HepG2 (cell line): ENCODE measurements around the gene RASSF4. TPM values are rescaled to one million over a fixed set of nuclear protein-coding genes. Genes with fewer than 3 reads are reported as not detected.
A peak's percentile ranks its signal among the peaks of the same experiment; 100 is the strongest.

Experiments used
- CCDC6 ChIP-seq: sonication (generic); formaldehyde crosslinking; IDR thresholded peaks from 2 replicates; pipeline ENCODE4 v1.8.1; 2022; ENCODE audit warnings: mild to moderate bottlenecking, missing genetic modification reagents, moderate library complexity
- DMTF1 ChIP-seq: sonication (generic); formaldehyde crosslinking; IDR thresholded peaks from 2 replicates; pipeline ENCODE4 v1.4.0; 2020; ENCODE audit warnings: mild to moderate bottlenecking, missing genetic modification reagents
- ELK4 ChIP-seq: sonication (generic); formaldehyde crosslinking; IDR thresholded peaks from 2 replicates; pipeline ENCODE4 v1.9.0; 2021; ENCODE audit warnings: missing genetic modification reagents, borderline replicate concordance
- PHF21A ChIP-seq: sonication (generic); formaldehyde crosslinking; IDR thresholded peaks from 2 replicates; pipeline ENCODE4 v1.5.0; 2020; ENCODE audit warnings: mild to moderate bottlenecking, missing genetic modification reagents
- RELA ChIP-seq: sonication (generic); formaldehyde crosslinking; IDR thresholded peaks from 2 replicates; pipeline ENCODE4 v1.4.0; 2020; ENCODE audit warnings: missing genetic modification reagents
- XRCC5 ChIP-seq: fragments of 200-400 bp; formaldehyde crosslinking; optimal IDR thresholded peaks from 2 replicates; pipeline ENCODE3; 2017; ENCODE audit warnings: mild to moderate bottlenecking, low read length
- ZFY ChIP-seq: sonication (generic); formaldehyde crosslinking; IDR thresholded peaks from 2 replicates; pipeline ENCODE4 v1.4.0; 2020; ENCODE audit warnings: missing genetic modification reagents
- ZHX2 ChIP-seq, 2 experiments: sonication (generic) in 1 of 2; formaldehyde crosslinking in 1 of 2; IDR thresholded peaks; 2 replicates each; pipeline versions ENCODE4 v1.6.1 to v1.9.0; 2014 to 2022; ENCODE audit warnings: antibody characterized with exemption in 1 of 2, borderline replicate concordance in 1 of 2, inconsistent platforms in 1 of 2, low read depth in 1 of 2, missing genetic modification reagents in 1 of 2
- ZNF510 ChIP-seq: sonication (generic); formaldehyde crosslinking; IDR thresholded peaks from 2 replicates; pipeline ENCODE4 v1.4.0; 2020; ENCODE audit warnings: low read depth, mild to moderate bottlenecking, missing genetic modification reagents
- ZNF557 ChIP-seq: sonication (generic); formaldehyde crosslinking; IDR thresholded peaks from 2 replicates; pipeline ENCODE4 v1.4.0; 2020; ENCODE audit warnings: missing genetic modification reagents
- ZNF704 ChIP-seq: sonication (generic); formaldehyde crosslinking; IDR thresholded peaks from 2 replicates; pipeline ENCODE4 v1.8.1; 2023; ENCODE audit warnings: mild to moderate bottlenecking, inconsistent platforms, moderate library complexity, missing genetic modification reagents, borderline replicate concordance
- ZNF768 ChIP-seq: sonication (generic); formaldehyde crosslinking; IDR thresholded peaks from 2 replicates; pipeline ENCODE4 v1.4.0; 2020; ENCODE audit warnings: missing genetic modification reagents
- polyA plus RNA-seq, 8 experiments: library from polyadenylated mRNA; depleted of rRNA in 3 of 8; stranded (reverse) in 7 of 8; unstranded in 1 of 8; fragments of >200 nt; fragmentation: Illumina TruSeq in 4 of 8; extraction: Trizol in 4 of 8; gene quantifications; 2 replicates each; pipeline versions ENCODE4 v1.2.1 to v1.2.3, GENCODE V29; 2011 to 2016; ENCODE audit warnings: low read depth in 4 of 8, missing spikeins in 1 of 8, mixed read lengths in 1 of 8; ENCODE audit not compliant: insufficient read depth in 1 of 8
- total RNA-seq, 5 experiments: library from RNA; depleted of rRNA; stranded (reverse); fragments of >200 nt; fragmentation: Illumina TruSeq; extraction: Trizol; gene quantifications; 2 replicates each; pipeline ENCODE4 v1.2.3, GENCODE V29; 2016; ENCODE audit warnings: low read depth in 1 of 5
- TF ChIP-seq, protein P1 (sequence below): IDR thresholded peaks from 2 replicates; pipeline ENCODE4 v1.6.1; 2012; ENCODE audit warnings: inconsistent platforms
- TF ChIP-seq, protein P2 (sequence below): sonication (generic); formaldehyde crosslinking; IDR thresholded peaks from 2 replicates; pipeline ENCODE4 v1.4.0; 2020; ENCODE audit warnings: missing genetic modification reagents

The RASSF4 gene
- total and polyA plus RNA-seq, 2 of the 13 experiments (the other 11 are each of a cell fraction or from before 2014, with no cell fraction given): 34.0 to 51.7 TPM

- no peak for TF ChIP-seq ZHX2 (IDR thresholded peaks at IDR 0.05; ENCODE audit: low read depth)
- no peak for TF ChIP-seq ZHX2 (CRISPR knock-in tag; IDR thresholded peaks at IDR 0.05; ENCODE audit: borderline replicate concordance)
- peak; percentile 52; the same call in 1 of the 2 replicates for TF ChIP-seq ZNF768 (CRISPR knock-in tag)
- no peak for TF ChIP-seq RELA (CRISPR knock-in tag)
- TF ChIP-seq ZFY (CRISPR knock-in tag): peak; percentile 51
- 0 out of 2 replicates have a peak, but pooled peaks have one; percentile 6 for TF ChIP-seq ZNF510 (CRISPR knock-in tag)
- TF ChIP-seq PHF21A: no peak
- no peak for TF ChIP-seq DMTF1 (CRISPR knock-in tag)
- TF ChIP-seq, protein P1, sequence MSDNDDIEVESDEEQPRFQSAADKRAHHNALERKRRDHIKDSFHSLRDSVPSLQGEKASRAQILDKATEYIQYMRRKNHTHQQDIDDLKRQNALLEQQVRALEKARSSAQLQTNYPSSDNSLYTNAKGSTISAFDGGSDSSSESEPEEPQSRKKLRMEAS: 0 out of 2 replicates have a peak, but pooled peaks have one; percentile 29
- TF ChIP-seq, protein P2, sequence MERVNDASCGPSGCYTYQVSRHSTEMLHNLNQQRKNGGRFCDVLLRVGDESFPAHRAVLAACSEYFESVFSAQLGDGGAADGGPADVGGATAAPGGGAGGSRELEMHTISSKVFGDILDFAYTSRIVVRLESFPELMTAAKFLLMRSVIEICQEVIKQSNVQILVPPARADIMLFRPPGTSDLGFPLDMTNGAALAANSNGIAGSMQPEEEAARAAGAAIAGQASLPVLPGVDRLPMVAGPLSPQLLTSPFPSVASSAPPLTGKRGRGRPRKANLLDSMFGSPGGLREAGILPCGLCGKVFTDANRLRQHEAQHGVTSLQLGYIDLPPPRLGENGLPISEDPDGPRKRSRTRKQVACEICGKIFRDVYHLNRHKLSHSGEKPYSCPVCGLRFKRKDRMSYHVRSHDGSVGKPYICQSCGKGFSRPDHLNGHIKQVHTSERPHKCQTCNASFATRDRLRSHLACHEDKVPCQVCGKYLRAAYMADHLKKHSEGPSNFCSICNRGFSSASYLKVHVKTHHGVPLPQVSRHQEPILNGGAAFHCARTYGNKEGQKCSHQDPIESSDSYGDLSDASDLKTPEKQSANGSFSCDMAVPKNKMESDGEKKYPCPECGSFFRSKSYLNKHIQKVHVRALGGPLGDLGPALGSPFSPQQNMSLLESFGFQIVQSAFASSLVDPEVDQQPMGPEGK (CRISPR knock-in tag): peak; percentile 42; the same call in 1 of the 2 replicates
- TF ChIP-seq CCDC6: peak; percentile 53; the same call in 1 of the 2 replicates
- TF ChIP-seq ELK4 (CRISPR knock-in tag): no peak
- no peak; the same call in 1 of the 2 replicates for TF ChIP-seq ZNF557
- TF ChIP-seq XRCC5: no peak
- no peak for TF ChIP-seq ZNF704
Observed at GRCh38 chr10:44977287-44978212, 17.9 kb downstream of the RASSF4 start (continued).
